Lower leg skin (tissue), 4 donors: ENCODE measurements around the gene SECISBP2L. TPM values are rescaled to one million over a fixed set of nuclear protein-coding genes. Genes with fewer than 3 reads are reported as not detected.
A peak's percentile ranks its signal among the peaks of the same experiment; 100 is the strongest.

Source experiments
- DNase-seq, 2 donors: peaks; one replicate each; pipeline ENCODE4 v3.0.0-alpha.2; 2019; ENCODE audit warnings: low spot score in 2 of 2
- H3K4me3 ChIP-seq: fragments of 200-600 bp; sonication (generic); 2 replicates; pipeline ENCODE4 v1.5.1; 2017; ENCODE audit warnings: mild to moderate bottlenecking, low read depth; ENCODE audit not compliant: poor library complexity, severe bottlenecking
- POLR2A ChIP-seq, 2 donors: fragments of 450-650 bp; IDR thresholded peaks; one replicate each; pipeline ENCODE4 v1.6.1; 2016 to 2017; ENCODE audit warnings: antibody characterized with exemption in 2 of 2, mild to moderate bottlenecking in 1 of 2, moderate library complexity in 1 of 2
- WGBS, 2 donors: methylation state at CpG; one replicate each; pipeline ENCODE4 v1.1.5; 2018; 5-methylcytosine and 5-hydroxymethylcytosine counted together
- intact Hi-C: fragments of 100-400 bp; cut with DNase I; formaldehyde crosslinking; loops from one replicate; pipeline ENCODE4 v1.15.0; 2023; ENCODE audit warnings: low total_unique reads
- total RNA-seq, 4 donors: library from RNA; depleted of rRNA; stranded (reverse); fragments of >200 nt; gene quantifications; one replicate each; pipeline ENCODE4 v1.1.0, GENCODE V29; 2016
- TF ChIP-seq, protein P1 (sequence below), 3 donors: fragments of 450-650 bp; IDR thresholded peaks; one replicate each; pipeline ENCODE4 v1.5.1; 2016; ENCODE audit warnings: antibody characterized with exemption in 3 of 3, mild to moderate bottlenecking in 3 of 3, moderate library complexity in 2 of 3

The SECISBP2L gene
- total RNA-seq, 4 donors from 2014 or later = 26.7 to 37.3 (median 30.7) TPM

DNA sequence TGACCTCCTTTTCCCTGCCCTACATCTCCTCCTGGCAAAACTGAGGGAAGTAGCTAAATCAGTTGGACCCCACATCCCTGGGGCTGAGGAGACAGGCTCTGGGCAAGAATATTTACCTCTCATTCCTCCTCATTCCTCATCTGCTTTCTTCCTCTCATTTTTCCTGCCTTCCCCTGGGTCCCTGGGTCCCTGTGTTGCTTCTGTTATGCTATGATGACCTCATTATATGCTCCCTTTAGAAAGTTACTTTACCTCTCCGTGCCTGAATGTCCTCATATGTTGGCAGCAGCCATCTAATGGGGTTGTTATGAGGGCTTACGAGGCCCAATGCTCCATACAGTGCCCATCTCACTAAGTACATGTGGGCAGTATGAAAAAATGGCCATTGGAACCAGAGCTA lies 81.3 kb downstream of the SECISBP2L start:
- no peak overlapping the region for H3K4me3 ChIP-seq
- intact Hi-C loops = no loop called here
- no peak for DNase-seq
- 94 to 95% methylated on average over 2 of the region's 2 CpGs for WGBS, 2 donors
- TF ChIP-seq, protein P1, sequence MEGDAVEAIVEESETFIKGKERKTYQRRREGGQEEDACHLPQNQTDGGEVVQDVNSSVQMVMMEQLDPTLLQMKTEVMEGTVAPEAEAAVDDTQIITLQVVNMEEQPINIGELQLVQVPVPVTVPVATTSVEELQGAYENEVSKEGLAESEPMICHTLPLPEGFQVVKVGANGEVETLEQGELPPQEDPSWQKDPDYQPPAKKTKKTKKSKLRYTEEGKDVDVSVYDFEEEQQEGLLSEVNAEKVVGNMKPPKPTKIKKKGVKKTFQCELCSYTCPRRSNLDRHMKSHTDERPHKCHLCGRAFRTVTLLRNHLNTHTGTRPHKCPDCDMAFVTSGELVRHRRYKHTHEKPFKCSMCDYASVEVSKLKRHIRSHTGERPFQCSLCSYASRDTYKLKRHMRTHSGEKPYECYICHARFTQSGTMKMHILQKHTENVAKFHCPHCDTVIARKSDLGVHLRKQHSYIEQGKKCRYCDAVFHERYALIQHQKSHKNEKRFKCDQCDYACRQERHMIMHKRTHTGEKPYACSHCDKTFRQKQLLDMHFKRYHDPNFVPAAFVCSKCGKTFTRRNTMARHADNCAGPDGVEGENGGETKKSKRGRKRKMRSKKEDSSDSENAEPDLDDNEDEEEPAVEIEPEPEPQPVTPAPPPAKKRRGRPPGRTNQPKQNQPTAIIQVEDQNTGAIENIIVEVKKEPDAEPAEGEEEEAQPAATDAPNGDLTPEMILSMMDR (IDR thresholded peaks at IDR 0.05) = no peak
- TF ChIP-seq POLR2A (IDR thresholded peaks at IDR 0.05) = no peak

DNA sequence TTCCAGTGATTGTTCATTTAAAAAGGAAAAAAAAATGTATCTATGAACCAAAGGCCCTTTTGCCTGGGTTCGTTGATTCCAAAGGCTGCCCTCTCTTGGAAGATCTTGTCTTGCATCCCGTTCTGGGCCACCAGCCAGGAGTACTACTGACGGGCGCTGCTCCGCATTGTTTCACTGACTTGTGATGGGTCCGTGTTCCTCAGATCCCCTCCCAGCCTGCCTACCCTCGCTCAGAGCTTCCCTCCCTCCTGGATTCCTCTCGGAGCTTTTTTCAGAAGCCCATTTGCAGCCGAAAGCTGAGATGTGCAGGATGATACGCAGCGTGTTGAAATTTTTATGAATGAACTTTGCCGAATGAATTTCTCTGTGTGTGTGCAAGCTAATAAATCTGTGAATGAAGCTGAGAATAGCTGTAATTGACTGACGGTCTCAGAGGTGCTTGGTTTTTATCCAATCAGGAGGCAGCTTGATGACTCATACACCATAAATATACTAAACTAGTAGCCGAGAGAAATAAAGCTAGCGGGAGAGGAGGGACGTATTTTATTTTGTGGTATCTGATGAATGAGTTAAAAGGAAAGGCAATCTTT lies 82.6 kb downstream of the SECISBP2L start, which contains the start of gene SHC4:
Gene SHC4 (minus strand): TSS at position 396 of the 590 bp plus-strand sequence. CDS start 904 bp downstream, outside the sequence.
- DNase-seq = peak in 1 of 2 donors; percentile 92
- intact Hi-C loops = no loop called here
- TF ChIP-seq POLR2A (IDR thresholded peaks at IDR 0.05) = no peak
- TF ChIP-seq, protein P1 (IDR thresholded peaks at IDR 0.05) = no peak
- WGBS, 2 donors = 0 to 1% methylated on average over 16 of the region's 16 CpGs
- H3K4me3 ChIP-seq = peak within 1 kb of the TSS; percentile 21

DNA sequence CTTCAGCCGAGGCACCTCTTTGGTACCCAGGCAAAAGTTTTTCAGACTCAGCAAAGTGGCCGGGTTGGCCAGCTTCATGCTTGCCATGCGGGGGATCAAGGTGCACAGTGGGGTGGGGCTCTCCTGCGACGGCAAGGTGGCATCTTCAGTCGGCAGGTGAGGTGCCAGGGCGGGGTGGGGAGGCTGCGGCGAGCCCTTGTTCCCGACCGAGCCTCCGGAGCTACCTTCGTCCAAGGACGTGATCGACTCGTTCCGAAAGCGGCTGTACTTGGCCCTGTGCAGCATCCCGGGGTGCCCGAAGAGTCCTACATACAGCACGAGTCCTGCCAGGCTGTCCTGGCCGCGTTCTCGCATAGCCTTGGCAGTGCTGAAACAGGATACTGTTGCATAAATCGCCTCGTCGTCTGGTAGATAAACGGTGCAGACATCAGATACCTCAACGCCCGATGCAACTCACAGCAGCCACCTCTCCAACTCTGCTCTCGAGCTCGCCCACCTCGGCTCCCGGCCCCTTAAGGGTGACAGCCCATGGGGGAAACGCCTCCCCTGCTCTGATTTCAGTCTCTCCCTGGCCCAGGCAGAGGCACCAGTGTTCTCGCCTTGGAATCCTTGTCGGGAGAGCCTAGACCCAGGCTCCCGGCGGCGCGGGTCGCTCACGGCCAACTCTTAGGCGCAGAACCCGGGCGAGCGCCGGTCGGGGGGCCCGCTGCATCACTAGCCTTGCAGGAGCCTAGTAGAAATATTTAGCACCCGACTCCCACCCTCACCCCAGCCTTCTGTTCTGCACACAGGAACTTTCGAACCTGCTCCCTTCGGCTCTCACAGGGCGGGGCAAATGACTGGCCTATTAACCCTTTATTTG lies 83.4 kb downstream of the SECISBP2L start:
- intact Hi-C loops = no loop called here
- H3K4me3 ChIP-seq = peak overlapping the region; percentile 21
- TF ChIP-seq, protein P1 (IDR thresholded peaks at IDR 0.05) = no peak
- TF ChIP-seq POLR2A (IDR thresholded peaks at IDR 0.05) = no peak
- peak in 1 of 2 donors; percentile 85 for DNase-seq
- WGBS, 2 donors = 3 to 14% methylated on average over 16 to 47 of the region's 54 CpGs

DNA sequence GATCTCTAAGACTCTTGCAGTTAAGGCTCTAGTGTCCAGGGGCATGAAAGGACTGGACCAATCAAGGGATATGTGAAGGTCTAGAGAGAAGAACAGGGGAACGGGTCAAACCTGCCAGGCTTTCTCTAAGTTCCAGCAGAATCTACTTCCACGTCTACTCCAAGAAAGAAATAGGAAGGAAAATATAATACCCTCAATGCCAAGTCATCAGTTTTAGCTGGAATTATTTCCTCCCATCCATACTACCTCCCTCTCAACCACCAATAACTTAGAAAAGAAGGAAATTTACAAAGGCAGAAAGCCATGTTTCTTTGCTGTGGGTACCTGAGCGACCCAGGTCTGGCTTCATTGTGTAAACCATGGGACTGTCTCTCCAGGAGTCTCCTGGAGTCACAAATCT lies 90.3 kb downstream of the SECISBP2L start:
- WGBS, 2 donors = 84 to 85% methylated on average over 3 of the region's 3 CpGs
- no peak overlapping the region for H3K4me3 ChIP-seq
- no peak for TF ChIP-seq POLR2A (IDR thresholded peaks at IDR 0.05)
- TF ChIP-seq, protein P1 (IDR thresholded peaks at IDR 0.05) = no peak
- intact Hi-C loops = no loop called here
- no peak for DNase-seq

DNA sequence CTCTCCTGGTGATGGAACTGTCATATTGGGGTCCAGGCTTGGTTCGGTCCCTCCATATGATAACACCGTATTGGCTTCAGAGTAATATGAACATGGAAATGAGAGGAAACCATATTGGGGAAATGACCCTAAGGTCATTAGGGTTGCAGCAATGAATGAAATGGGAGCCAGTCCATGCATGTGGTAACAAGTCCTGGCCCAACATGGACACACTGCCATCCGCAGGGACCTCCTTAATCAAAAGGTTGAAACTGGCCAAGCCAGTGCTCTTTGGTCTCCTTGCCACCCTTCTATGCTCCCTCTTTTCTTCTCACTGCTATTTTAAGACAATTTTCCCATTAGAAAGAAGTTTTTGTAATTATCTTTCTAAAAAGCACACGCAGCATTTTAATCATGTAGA lies 90.9 kb downstream of the SECISBP2L start:
- WGBS, 2 donors = 89 to 90% methylated on average over 4 of the region's 4 CpGs
- TF ChIP-seq POLR2A (IDR thresholded peaks at IDR 0.05) = no peak
- TF ChIP-seq, protein P1 (IDR thresholded peaks at IDR 0.05) = no peak
- no peak for DNase-seq
- no peak overlapping the region for H3K4me3 ChIP-seq
- intact Hi-C loops = no loop called here
